HEK293 (cell line): ENCODE measurements around the gene PPM1G.

Experiments
- ATF2 ChIP-seq: fragments of 450-650 bp; formaldehyde crosslinking; IDR thresholded peaks from 2 replicates; pipeline ENCODE4 v1.5.1; 2016; ENCODE audit warnings: missing biosample characterization, missing genetic modification characterization, low read depth
- CTCF ChIP-seq: fragments of 450-650 bp; formaldehyde crosslinking; IDR thresholded peaks from 2 replicates; pipeline ENCODE4 v1.5.1; 2016; ENCODE audit warnings: missing biosample characterization, missing genetic modification characterization
- ZNF704 ChIP-seq: fragments of 450-650 bp; formaldehyde crosslinking; IDR thresholded peaks from 2 replicates; pipeline ENCODE4 v1.5.1; 2016; ENCODE audit warnings: missing biosample characterization, missing genetic modification characterization
- ZNF791 ChIP-seq: fragments of 450-650 bp; formaldehyde crosslinking; IDR thresholded peaks from 2 replicates; pipeline ENCODE4 v1.5.1; 2016; ENCODE audit warnings: missing biosample characterization, missing genetic modification characterization

- TF ChIP-seq ZNF704 (tag by site-specific recombination) (no peak), ATF2 (tag by site-specific recombination) (no peak), CTCF (tag by site-specific recombination) (no peak), ZNF791 (tag by site-specific recombination) (no peak)
These were observed 30.0 kb downstream of the PPM1G start for GRCh38 chr2:27379383-27379835.
